UCSD-AML1 (cell line): ENCODE results near the gene DNAH2.

ENCODE experiments used
- DNase-seq: peaks from one replicate; lab custom pipeline; 2025; ENCODE audit not compliant: unreplicated experiment; lab: John Stamatoyannopoulos, UW

Gene DNAH2

DNA sequence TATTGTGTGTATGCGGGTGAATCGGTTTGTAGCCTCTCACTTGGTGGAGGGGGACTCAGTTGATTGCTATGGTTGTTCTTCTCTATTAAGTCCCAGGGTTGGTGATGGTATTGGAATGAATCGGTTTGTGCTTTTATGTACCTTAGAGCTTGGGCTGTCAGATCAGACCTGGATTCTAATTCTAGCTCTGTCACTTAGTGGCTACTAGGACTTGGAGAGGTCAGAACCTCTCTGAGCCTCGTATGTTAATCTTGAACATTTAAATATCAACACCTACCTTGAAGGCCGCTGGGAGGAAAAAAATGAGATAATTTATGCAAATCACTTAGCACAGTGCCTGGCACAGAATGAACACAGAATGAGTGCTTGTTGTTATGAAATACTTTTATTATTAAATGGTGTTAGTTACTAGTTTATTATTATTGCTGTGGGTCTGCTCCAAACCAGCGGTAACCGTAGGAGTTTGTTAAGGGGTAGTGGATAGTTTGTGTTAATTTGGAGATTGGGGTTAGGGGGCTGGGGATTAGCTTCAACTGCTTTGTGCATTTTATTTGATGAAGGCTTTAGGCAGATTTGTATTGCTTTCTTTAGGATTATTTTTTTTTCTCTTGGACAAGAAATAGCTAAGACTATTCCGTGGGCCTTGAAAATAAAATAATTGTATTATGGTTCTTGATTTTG lies 120.0 kb downstream of the DNAH2 start:
- DNase-seq: no peak

DNA sequence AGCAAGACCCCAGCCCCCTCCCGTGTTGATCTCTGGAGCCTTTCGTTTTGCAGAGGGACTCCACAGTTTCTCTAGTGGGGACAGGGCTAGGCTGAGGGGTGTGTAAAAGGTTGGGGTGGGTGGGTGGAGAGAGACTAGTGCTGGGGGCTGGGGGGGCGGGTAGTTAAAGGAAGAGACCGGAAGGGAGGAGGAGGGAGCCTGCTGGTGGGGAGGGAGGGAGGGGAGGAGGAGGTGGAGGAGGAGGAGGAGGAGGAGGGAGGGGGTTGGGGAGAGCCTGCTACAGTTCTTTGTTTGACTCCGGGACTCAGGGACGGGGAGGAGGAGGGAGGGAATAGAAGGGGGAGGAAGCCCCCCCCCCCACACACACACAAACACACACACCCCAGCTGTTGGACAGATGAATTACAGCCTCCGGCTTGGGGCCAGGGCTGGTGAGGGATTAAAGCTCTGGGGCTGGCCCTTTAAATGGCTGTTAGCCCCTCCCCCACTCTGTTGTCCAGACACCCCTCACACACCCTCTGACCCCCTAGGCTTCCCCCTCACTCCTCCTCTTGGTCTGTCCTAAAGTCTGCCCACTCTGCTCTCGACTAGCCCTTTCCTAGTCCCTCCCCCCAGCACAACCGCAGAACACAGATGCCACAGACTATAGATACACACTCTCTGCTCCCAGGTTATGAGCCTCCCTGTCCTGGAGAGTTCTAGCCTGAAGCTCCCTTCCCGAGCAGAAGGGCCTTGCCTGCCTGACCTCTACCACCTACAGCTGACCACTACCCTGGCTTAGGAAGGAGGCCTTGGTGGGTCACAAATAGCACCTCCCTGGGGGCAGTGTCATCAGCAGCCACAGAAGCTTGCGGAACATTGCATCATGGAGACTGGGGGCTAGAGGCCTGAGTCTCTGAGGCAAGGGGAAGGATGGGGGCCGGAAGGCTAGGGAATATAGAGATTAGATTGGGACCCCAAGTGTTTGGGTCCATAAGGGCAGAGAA lies 120.8 kb downstream of the DNAH2 start:
- DNase-seq: peak; percentile 82

DNA sequence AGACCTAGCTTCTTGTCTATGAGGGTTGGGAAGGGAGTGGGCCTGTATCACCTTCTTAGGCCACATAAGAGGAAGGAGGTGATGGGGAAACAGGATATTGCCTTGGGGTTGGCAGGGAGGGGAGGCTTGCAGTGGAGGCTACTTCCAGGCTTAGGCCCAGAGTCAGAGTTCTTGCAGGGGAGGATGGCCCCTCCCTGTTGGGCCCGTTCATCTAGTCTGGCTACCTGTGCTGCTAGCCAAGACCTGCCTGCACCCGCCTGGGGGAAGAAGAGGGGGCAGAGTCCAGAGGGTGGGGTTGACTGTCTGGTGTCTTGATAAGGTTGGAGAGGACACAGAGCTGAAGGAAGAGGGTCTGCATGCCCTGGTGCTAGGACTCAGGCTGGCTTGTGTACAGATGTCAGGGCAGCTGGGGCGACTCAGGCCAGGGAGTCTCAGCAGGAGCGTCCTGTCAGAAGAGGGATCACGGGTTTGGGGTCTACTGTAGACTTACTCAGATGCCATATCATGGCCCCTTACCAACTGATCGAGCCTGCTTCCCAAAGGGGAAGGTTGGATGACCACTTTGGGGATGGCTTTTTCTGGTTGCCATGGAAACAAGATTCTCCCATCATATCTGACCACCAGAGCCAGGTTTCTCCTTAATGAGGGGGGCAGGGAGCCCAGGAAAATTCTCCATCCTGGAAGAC lies 121.8 kb downstream of the DNAH2 start:
- peak; percentile 68 for DNase-seq

DNA sequence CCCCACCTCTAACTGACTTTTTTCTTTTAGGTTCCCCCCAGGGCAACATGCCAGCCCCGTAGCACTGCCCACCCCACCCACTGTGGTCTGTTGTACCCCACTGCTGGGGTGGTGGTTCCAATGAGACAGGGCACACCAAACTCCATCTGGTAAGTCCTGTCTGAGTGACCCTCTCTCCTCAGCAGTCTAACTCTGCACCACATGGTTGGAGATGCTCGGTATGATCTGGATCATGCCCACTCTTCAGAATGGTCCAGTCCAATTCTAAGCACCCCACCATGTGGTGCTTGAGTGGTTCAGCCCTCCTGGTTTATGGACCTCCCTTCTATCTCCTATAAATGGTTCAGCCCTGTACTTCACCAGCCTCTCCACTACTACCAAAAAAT lies 122.3 kb downstream of the DNAH2 start:
- no peak for DNase-seq

DNA sequence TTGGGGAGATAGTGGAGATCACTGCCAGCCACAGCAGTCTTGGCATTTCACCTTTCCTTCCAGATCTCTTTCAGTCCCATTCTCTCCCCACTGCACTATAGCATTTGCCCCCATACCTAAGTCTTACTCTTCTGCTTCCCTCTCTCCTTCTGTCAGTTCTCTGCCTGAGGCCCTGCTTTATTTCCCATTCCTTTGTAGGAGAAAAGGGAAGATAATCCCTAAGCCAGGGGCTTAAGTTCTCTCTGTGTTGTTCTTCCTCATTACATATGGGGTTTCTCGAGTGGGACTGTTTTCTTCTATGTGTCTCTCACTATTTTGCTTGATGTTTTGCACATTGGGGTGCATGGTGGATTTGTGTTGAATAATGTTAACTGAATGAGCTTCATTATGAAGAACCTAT lies 122.9 kb downstream of the DNAH2 start:
- DNase-seq: no peak

DNA sequence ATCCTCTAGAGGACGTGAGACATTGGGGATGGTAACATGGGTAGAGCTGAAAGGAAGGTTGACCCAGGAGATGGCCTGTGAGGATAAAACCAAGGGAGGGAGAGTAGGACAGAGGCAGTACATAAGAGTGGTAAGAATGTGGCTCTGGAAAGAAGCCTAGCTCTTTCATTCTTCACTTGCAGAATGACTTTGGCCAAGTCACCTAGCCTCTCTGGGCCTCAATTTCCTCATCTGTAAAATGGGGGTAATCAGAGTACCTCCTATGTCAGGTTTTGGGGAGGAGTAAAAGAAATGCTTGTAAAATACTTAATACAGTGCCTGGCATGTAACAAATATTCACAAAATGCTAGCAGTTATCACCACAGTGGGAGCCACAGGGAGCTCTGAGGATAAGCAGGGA lies 123.3 kb downstream of the DNAH2 start:
- DNase-seq: no peak

DNA sequence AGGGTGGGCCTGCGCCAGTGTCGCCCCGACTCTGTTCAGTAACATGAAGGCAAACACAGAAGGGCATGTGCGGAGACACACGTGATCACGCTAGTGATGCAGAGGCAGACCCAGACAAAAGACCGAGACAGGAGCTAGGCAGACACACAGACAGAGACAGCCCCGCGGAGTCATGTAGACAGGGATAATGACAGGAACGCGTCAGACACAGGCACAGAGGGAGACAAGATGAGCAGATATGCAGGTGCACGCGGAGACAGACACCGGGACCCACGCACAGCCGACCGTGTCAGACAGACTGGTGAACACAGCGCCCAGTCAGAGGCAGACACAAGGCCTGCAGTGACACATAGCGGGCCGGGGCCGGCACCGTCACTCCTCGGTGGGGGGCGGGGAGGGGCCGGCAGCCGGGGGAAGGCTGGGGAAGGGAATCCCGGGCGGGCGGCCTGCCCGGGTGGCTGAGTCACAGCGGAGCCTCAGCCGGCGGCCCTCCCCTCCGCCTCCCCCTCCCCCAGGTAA lies 123.9 kb downstream of the DNAH2 start:
- DNase-seq: peak; percentile 87

DNA sequence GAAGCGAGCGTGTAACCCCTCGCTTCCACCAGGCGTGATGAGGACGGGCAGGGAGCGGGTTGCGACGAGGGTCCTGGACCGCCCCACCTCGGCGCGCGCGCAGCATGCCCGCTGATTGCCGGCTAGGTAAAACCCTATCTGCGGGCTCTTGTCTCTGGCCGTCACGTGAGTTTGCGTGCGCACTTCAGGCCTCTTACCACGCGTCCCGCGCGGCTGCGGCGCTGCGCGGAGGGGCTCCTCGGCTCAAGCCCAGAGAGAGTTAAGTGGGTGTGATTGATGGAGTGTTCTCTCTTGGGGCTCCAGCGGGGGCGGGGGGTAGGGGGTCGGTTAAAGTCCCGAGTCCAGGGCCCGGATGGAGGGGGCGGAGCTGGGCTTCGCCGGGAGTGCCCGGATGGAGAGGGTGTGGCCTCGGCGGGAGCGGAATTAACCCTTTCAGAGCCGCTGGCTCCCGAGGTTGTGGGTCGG lies 124.4 kb downstream of the DNAH2 start:
- peak; percentile 91 for DNase-seq

DNA sequence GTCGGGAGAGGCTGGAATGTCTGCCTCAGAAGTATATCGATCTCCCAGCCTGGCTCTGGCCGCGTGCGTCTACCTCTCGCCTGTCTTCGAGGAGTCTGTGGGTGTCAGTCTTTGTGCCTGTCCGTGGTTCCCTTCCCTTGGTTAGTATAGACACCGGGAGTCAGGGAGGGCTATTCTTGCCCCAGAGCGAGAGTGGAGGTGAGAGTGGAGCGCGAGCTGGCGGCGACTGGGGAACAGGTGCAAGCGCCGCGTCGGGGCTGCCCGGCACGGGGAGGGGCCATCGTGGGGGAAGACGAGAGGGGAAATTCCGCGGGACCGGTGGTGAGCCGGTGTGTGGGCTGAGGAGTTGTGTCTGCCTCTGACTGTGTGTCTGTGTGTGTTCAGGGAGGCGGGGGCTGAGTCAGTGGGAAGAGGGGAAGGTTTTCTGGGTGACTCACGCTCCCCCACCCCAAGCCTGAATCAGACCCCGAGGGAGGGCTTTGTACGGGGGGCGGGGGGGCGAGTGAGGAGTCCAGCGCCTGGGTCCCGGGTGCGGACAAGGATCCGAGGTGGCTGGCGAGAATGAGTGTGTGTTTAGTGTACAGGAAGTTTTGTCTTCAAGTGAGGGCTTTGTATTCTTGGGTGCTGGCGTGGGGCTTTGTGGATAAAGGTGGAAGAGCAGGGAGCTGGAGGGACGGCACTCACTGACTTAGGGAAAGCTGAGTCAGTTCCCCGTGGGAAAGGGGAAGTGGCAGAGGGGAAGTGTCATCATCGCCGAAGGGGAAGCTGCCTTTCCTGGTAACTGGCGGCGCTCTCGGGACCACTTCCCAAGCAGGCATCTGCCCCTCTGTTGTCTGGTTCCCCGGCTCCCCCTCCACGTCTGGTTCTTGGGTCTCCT lies 125.1 kb downstream of the DNAH2 start:
- DNase-seq: peak; percentile 84

DNA sequence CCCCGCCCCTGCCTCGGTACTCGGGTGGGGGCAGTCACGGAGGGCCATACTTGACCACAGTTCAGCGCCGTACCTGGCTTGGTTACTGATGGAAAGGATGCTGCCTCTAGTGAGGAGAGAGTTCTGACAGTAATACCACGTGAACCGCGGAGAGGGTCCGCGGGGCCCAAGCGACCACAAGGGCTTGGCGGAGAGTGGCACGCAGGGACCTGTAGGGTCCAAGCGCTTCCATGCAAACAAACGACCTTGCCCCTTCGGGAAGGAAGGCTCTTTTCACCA lies 125.7 kb downstream of the DNAH2 start:
- no peak for DNase-seq

DNA sequence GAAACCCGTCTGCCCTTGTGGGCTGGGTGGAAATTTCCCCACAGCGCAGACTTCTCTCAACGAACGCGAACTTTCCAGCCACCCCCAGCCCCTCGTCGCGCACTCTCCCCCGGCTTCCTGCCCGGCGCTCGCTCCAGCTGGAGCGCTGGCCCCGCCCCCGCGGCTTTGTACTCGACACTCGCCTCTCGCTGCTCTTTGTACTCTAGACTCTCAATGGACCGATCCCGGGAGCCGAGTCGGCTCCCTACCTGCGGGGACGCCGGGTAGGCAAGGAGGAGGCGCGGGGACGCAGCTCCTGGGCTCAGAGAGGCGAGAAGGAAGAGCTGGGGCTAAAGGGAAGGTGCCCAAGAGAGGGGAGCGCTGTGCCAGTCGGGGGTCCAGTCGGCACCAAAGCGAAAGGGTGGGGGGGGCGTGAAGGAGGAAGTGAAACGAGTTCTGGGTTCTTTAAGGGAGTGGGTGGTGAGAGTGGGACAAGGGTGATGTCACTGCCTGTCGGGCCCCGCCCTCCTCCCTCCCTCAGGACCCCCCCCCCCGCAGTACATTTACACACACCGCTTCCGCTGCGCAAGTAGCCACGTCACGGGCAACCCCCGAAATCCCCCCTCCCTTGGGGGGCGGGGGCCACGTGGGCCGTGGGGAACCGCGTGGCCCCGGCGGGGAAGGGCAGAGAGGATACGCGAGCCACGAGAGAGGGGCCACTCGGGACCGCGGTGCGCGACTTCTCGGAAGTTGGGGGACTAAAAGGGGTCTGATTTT lies 126.2 kb downstream of the DNAH2 start:
- DNase-seq: peak; percentile 83

DNA sequence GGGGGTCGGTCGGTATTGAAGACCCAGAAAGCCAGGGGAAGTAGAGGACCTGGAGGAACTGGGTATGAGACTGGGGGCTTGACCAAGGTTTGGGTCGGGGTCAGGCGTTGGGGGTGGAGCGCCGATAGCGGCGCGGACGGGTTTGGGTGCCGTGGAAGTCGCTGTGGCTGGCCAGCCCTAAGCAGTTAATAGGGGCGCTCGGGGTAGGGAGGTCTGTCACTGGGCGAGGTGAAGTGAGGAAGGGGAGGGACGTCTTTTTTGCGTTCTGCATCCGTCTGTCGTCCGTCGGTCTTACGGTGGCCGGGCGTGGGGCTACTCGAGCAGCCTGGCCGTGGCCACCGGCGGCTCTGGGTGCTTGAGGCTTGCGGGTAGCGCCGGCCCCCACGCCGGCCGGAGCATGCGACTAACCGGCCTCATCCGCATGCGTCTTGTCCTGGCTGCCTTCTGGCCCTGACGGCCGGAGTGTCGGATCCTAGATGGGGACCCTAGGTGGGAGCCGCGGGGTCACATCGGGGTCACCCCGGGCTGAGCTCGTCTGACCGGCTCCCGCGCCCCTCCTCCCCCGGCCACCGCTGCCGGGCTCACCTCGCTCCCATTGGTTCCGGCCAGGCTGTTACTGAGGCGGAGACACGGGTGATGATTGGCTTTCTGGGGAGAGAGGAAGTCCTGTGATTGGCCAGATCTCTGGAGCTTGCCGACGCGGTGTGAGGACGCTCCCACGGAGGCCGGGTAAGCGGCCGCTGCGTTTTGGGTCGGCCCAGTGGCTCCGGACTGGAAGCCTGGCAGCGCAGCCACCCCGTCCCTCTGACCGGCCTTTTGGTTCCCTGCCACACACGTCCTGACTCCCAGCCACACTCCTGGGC lies 127.0 kb downstream of the DNAH2 start:
- DNase-seq: peak; percentile 84

DNA sequence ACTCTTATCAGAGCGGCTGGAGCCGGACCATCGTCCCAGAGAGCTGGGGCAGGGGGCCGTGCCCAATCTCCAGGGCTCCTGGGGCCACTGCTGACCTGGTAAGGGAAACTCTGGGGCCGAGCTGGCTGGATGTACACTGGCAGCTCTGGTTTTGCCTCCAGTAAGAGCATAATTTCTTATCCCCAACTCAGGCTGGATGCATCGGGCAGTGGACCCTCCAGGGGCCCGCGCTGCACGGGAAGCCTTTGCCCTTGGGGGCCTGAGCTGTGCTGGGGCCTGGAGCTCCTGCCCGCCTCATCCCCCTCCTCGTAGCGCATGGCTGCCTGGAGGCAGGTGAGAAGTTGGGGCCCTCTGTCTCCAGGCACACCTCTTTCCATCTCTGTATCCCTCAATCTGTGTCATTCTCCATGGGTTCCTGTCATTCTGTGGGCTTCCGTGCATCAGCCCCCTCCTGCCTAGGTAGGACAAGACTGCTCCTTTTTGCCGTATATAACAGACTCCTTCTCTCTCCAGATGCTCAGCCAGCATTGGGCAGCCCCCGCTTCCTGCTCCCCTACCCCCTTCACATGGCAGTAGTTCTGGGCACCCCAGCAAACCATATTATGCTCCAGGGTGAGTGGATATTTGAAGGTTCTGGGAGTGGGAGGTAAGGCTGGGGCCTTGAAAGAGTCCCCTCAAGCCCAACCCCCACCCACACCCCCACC lies 128.0 kb downstream of the DNAH2 start:
- DNase-seq: no peak

DNA sequence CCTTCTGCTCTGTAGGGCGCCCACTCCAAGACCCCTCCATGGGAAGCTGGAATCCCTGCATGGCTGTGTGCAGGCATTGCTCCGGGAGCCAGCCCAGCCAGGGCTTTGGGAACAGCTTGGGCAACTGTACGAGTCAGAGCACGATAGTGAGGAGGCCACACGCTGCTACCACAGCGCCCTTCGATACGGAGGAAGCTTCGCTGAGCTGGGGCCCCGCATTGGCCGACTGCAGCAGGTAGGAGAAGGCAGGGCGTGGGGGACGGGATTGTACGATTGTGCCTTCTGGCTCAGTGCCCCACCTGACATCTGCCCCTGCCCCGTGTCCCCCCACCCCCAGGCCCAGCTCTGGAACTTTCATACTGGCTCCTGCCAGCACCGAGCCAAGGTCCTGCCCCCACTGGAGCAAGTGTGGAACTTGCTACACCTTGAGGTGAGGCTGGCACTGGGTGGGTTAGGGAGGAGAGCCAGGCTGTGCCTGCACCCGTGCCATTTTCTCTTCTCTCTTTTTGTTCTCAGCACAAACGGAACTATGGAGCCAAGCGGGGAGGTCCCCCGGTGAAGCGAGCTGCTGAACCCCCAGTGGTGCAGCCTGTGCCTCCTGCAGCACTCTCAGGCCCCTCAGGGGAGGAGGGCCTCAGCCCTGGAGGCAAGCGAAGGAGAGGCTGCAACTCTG lies 128.7 kb downstream of the DNAH2 start:
- DNase-seq: no peak

DNA sequence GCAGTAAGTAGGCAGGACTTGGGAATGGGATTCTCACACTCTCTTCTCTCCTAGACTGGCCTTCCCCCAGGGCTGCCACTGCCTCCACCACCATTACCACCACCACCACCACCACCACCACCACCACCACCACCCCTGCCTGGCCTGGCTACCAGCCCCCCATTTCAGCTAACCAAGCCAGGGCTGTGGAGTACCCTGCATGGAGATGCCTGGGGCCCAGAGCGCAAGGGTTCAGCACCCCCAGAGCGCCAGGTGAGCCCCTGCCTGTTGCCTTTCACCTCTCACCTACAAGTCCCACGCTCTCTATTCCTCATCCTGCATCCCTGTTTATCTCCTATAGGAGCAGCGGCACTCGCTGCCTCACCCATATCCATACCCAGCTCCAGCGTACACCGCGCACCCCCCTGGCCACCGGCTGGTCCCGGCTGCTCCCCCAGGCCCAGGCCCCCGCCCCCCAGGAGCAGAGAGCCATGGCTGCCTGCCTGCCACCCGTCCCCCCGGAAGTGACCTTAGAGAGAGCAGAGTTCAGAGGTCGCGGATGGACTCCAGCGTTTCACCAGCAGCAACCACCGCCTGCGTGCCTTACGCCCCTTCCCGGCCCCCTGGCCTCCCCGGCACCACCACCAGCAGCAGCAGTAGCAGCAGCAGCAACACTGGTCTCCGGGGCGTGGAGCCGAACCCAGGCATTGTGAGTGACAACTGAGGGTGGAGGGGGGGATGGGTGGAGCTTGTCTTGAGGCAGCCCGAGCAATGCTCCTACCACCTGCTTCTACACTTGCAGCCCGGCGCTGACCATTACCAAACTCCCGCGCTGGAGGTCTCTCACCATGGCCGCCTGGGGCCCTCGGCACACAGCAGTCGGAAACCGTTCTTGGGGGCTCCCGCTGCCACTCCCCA lies 129.5 kb downstream of the DNAH2 start:
- no peak for DNase-seq

DNA sequence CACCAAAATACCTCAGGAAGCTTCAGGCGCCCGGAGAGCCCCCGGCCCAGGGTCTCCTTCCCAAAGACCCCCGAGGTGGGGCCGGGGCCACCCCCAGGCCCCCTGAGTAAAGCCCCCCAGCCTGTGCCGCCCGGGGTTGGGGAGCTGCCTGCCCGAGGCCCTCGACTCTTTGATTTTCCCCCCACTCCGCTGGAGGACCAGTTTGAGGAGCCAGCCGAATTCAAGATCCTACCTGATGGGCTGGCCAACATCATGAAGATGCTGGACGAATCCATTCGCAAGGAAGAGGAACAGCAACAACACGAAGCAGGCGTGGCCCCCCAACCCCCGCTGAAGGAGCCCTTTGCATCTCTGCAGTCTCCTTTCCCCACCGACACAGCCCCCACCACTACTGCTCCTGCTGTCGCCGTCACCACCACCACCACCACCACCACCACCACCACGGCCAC lies 130.6 kb downstream of the DNAH2 start:
- no peak for DNase-seq

DNA sequence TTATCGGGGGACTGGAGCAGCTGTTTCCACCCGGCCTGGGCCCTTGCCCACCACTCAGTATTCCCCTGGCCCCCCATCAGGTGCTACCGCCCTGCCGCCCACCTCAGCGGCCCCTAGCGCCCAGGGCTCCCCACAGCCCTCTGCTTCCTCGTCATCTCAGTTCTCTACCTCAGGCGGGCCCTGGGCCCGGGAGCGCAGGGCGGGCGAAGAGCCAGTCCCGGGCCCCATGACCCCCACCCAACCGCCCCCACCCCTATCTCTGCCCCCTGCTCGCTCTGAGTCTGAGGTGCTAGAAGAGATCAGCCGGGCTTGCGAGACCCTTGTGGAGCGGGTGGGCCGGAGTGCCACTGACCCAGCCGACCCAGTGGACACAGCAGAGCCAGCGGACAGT lies 131.2 kb downstream of the DNAH2 start:
- no peak for DNase-seq
